T-helper 2 cell treated with Interferon-gamma antibody and Interleukin-4, amounts not matched to agents 100 ng/mL and 5 ng/mL, for 36 hours (primary cell): ENCODE measurements around the gene SYCE3. TPM values are rescaled to one million over a fixed set of nuclear protein-coding genes. Genes with fewer than 3 reads are reported as not detected.

Experiments used
- intact Hi-C: fragments of 100-400 bp; cut with micrococcal nuclease; formaldehyde crosslinking; loops from one replicate; pipeline ENCODE4 v1.15.1; 2023
- total RNA-seq: library from RNA; stranded (reverse); gene quantifications from 2 replicates; pipeline ENCODE4 v1.2.3, GENCODE V29; 2022

SYCE3 gene
- total RNA-seq, 1 donor from 2014 or later, result not detected

GRCh38 chr22:50504369-50505211 is 58.1 kb downstream of the SYCE3 start:
- intact Hi-C loops, result no loop called here

- intact Hi-C loops, result no loop called here
Measured at GRCh38 chr22:50503475-50504145, 59.1 kb downstream of the SYCE3 start.

GRCh38 chr22:50502628-50503474 is 59.9 kb downstream of the SYCE3 start:
- intact Hi-C loops, result no loop called here

- intact Hi-C loops, result no loop called here
Measured at GRCh38 chr22:50502096-50502495, 60.6 kb downstream of the SYCE3 start.

Other genes with a start within 250 kb of the SYCE3 start
- 3.2 and 3.3 TPM in 2 replicates for gene DENND6B, start 235.9 kb downstream of the SYCE3 start, total RNA-seq
- gene PPP6R2, start 219.6 kb downstream of the SYCE3 start, total RNA-seq, result 49.8 and 54.9 TPM in 2 replicates
- 150 and 152 TPM in 2 replicates for gene SBF1, start 87.9 kb downstream of the SYCE3 start, total RNA-seq
- 2.1 and 2.5 TPM in 2 replicates for gene ADM2, start 81.4 kb downstream of the SYCE3 start, total RNA-seq
- 0.14 TPM in 1 of 2 replicates, not detected in the other for gene MIOX, start 76.1 kb downstream of the SYCE3 start, total RNA-seq
- 111 and 118 TPM in 2 replicates for gene LMF2, start 55.2 kb downstream of the SYCE3 start, total RNA-seq
- 108 and 114 TPM in 2 replicates for gene NCAPH2, start 54.7 kb downstream of the SYCE3 start, total RNA-seq
- gene SCO2, start 37.3 kb downstream of the SYCE3 start, total RNA-seq, result 7.9 and 8.3 TPM in 2 replicates
- gene TYMP, start 32.9 kb downstream of the SYCE3 start, total RNA-seq, result 45.6 and 48.8 TPM in 2 replicates
- 4.5 and 5.3 TPM in 2 replicates for gene KLHDC7B, start 17.0 kb downstream of the SYCE3 start, total RNA-seq
- gene CPT1B, start 15.5 kb upstream of the SYCE3 start, total RNA-seq, result 90.6 and 91.3 TPM in 2 replicates
- gene CHKB, start 19.9 kb upstream of the SYCE3 start, total RNA-seq, result 98.8 and 105 TPM in 2 replicates
- 0.25 and 0.30 TPM in 2 replicates for gene MAPK8IP2, start 37.9 kb upstream of the SYCE3 start, total RNA-seq
- gene ARSA, start 65.2 kb upstream of the SYCE3 start, total RNA-seq, result 44.5 and 45.8 TPM in 2 replicates
- gene SHANK3, start 109.9 kb upstream of the SYCE3 start, total RNA-seq, result 0.02 and 0.05 TPM in 2 replicates
- not detected in 2 replicates for gene ACR, start 175.3 kb upstream of the SYCE3 start, total RNA-seq
- 37.2 and 38.1 TPM in 2 replicates for gene RABL2B, start 220.7 kb upstream of the SYCE3 start, total RNA-seq